RPMI7951 (cell line): ENCODE data around the gene BCLAF3. TPM values are rescaled to one million over a fixed set of nuclear protein-coding genes. Genes with fewer than 3 reads are reported as not detected.

Experiments used
- DNase-seq: peaks from one replicate; pipeline ENCODE4 v3.0.0-alpha.2; 2012; ENCODE audit warnings: low read depth
- total RNA-seq: library from RNA; depleted of rRNA; stranded (reverse); fragments of >200 nt; shearing (Covaris generic); gene quantifications from 2 replicates; pipeline ENCODE4 v1.2.3, GENCODE V29; 2014; rRNA removed

BCLAF3 gene
- 3.1 and 4.3 TPM in 2 replicates for total RNA-seq

DNA sequence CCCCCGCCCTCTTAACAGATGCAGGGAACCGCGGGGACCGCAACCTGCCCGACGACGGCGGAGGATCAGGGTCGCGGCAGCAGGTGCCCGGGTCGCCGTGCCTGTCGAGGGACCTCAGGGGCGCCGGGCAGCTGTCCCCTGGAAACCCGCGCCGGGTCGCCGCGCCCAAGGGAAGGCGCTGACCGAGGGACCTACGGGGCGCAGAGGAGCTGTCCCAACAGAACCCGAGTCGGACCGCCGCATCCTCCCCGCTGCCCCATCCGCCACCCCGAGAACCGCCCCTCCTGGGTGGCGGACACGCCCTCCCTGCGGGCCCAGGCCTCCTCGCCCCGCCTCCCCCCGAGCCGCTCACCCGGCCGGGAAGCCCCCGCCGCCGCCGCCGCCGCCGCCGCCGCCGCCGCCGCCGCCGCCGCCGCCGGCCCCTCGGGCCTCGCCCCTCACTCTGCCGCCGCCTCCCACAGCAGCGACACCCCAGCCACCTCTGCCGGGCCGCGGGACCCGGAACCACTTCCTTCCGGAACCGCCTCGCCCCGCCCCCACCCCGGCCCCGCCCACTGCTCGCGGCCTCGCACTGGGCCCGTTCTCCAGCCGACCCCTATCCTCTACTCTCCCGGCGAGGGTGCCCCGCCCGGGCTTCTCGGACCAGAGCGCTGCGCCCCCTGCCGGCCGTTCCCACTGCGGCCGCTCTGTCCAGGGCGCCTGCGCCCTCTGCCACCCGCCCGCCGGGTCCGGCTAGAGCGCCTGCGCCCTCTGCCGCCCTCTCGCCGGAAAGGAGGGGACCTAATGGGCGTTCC is at the start of gene BCLAF3:
TSS of gene BCLAF3 (minus strand) at position 506 of the 794 bp plus-strand sequence. CDS start 20,797 bp downstream, outside the sequence.
- DNase-seq, result peak; percentile 86

DNA sequence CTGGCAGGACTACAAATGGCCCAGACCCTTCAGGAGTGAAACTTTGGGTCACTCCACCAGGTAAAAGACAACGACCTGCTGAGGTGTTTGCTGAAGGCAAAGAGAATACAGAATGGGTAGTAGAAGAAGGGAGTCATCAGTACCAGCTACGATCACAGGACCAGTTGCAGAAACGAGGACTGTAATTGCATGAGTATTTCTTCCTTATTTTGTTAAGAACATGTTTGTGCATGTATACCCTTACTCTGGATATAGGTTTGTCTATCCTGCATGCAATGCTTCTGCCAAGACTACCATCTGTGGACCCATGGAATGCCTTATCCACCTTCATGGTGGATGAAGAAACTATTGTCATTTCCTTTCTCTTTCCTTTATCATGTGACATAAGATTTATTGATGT is 48.1 kb upstream of the BCLAF3 start:
- no peak for DNase-seq

DNA sequence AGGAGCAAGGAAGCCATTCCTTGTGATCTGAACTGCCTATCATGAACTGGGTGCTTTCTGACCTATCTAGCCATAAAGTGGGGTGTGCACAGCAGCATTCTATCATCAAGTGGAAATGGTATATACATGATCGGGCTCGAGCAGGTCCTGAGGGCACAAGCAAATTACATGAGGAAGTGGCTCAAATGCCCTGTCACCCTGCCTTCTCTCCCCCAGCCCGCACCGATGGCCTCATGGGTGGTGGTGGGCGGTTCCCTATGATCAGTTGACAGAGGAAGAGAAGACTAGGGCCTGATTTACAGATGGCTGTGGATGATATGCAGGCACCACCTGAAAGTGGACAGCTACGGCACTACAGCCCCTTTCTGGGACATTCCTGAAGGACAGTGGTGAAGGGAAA is 46.3 kb upstream of the BCLAF3 start:
- no peak for DNase-seq

DNA sequence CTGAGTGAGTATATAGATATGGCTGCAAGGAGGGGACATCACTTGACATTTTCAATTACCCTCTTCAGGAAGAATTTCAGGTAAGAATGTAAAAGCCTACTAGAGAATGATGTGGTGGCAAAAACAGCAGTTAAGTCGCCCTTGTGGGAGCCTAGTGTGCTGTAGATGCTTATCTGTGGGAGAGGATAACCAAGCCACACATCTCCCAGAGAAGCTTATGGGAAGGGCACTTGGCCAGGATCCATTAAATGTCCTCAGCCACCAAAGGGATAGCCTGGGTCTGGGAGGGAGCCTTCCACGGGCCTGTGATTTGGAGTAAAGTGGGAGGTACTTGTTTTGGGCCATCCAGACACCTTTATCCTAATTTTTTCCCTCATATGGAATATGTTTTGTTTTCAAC is 41.3 kb upstream of the BCLAF3 start:
- peak; percentile 36 for DNase-seq

DNA sequence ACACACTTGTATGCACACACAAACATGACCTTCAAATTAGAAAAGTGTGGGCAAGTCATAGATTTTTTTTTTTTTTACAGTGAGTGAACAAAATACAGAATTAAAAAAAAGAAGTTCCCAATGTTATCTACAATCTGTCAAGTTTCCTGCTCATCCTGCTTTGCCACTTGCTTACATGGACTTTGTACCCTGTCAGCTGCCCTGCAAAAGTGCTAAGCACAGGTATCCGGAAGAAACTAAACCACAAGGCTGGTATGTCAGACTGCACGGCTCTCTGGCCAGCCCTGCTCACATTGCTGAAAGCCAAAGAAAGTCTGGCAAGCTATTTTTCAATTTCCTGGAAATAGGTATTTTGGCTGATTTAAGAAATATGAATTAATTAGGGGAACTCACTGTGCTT is 38.9 kb upstream of the BCLAF3 start:
- DNase-seq, result no peak

DNA sequence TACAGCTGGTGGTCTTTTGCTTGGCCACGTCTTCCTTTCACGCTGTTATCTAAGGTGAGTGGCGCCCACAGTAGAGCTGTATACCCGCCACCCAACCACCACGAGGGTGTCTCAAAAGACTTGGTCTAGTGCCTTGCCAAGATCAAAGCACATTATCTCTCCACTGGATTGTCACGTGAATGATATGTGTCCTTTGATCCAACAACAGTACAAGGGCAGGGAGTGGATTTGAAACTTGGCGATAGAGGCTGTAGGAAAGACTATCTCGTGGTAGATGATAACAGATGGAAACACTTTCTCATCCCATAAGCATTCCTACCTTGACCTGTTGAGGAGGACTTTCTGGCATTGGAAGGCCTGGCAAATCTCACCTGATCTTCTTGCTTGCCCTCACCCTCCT is 37.7 kb upstream of the BCLAF3 start:
- no peak for DNase-seq

DNA sequence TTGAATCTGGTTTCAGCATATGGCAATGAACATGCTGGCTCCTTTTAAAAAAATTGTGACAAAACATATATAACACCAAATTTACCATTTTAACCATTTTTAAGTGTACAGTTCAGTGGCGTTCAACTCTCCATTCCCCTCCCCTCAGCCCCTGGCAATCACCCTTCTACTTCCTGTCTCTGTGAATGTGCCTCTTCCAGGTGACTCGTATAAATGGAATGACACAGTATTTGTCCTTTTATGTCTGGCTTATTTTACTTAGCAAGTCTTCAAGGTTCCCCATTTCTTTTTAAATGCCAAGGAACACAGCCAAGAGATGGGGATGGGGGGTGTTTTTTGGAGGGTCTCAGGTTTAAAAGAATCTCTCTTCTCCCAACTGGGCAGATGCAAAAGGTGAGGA is 35.4 kb upstream of the BCLAF3 start:
- peak; percentile 50 for DNase-seq

DNA sequence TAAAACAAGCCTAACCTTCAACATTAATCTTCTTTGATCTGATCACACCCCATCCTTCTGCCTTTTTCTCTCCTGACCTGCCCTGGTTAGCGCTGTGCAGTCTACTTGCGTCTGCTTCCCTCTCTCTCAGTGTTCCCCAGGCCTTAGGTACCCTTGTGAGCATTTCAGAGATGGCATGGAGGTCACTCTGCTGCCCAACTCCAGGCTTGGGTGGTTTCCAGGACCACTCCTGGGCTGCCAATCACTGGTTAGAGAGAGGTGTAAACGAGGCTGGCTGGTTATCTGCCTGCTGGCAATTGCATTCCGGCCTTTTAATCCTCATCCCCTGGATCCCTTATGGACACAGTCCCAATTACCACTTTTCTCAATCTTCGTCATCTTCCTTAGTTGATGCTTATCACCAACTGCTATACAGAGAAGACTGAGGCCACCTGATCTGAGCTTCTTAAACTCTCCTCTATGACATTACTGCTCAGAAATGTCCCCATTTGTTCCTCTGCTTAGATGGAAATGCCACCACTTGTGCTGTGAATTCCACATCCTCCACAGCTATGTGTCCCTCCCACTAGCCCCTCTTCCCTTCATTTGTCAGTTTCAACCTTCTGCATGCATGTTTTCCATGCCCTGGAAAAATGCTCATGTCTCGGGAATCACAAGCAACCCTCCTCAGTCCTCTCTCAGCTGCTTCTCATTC is 29.0 kb upstream of the BCLAF3 start:
- no peak for DNase-seq

DNA sequence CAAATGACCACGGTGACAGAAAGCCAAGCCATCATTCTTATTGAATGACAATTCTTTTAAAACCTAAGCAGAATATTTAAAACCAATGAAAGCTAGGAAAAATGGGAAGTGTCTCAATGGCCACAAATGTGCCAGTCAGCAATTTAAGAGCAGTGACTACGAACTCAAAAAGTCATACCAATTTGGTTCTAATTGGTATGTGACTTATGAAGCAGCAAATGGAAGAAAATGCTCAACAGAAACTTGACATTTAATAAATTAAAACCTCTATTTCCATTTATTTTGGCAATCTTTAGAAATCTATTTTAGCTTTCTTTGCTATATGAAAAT is 25.7 kb upstream of the BCLAF3 start:
- no peak for DNase-seq

DNA sequence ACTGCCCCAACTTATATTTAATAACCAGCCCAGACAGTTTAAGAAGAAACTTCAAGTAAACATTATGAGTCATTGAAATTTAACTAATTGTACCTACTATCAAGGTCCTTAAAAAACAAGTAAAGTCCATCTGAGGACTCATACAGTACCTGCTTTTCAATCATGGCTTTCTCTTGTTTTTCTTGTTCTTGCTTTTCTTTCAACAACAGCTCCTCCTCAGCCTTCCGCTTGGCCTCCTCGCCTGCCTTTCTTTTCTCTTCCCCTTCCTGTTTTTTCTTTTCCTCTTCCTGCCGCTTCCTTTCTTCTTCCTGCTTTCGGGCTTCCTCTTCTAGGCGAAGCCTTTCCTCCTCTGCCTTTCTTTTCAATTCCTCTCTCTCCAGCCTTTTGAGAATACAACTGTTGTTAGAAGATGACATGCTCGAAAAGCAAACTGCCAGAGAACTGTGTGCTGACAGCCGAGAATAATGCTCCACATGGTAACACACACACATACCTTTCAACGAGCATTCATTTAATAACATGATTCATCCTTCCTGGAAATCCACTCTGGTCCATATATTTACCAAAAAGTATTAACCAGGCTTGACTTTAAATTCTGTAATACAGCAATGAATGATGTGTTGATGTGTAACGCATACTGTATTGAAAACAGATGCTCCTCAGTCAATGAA is 25.2 kb upstream of the BCLAF3 start:
- DNase-seq, result no peak

DNA sequence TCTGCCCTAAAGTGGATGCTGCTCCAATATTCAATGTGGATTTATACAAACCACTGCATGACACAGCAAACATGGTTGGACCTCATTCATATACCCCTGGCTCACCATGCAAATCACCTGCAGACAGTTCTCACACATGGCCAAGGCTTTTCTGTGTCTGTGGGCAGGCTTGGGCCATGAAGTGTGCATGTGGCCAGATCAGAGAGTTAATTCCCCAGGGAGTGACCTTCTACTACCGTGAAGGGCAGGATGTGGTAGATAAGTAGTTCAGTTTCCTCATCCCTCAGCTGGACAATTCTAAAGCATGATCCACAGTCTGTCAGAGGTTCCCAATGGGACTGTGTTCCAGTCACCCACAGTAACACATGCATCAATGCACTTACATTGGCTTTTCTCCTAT is 24.6 kb upstream of the BCLAF3 start:
- DNase-seq, result peak; percentile 4

DNA sequence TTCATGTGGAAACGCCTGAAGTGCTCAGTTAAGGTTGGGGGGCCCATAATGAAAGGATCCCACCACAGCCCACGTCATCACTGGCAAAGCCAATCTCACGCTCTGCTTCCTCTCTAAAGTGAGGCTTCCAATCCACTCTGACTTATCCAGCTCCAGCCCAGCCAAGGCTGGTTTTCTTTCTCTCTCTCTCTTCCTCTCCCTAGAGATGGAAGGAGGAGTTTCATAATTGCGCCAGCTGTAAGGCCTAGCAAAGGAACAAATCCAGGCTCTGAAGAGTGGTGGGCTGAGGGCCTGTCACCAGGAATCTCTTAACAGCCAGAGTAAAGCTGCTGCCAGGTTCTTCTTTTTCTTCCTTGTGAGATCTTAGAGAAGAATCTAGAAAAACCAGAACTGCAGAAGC is 20.7 kb upstream of the BCLAF3 start:
- DNase-seq, result no peak

DNA sequence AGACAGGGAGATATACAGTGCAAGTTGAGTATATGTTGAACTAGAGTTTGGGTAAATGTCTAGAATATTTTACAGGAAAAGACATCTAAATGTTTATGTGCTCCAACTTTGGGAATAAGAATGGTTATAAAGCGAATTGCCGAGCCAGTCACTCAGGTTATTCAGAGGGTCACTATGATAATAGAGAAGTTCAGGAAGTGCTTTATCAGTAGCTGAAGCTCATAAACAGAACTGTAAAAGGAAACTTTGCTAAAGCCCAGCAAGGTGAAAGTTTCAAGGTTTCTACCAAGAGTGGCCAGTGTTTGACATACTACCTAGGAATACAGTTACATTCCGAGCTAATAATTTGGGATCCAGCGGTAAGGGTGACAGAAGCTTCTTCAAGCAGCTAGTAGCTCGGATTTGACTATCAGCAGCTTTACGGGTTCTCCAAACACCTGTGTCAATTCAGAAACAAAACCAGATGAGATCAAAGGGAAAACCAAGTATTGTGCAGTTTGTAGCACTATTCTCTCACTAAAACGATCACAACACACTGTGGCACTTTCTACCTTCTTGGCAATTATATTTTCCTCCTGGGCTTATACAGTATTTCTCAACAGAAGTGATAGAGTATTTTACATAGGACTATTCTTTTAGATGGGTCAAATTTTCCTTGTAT is 17.2 kb upstream of the BCLAF3 start:
- DNase-seq, result no peak

DNA sequence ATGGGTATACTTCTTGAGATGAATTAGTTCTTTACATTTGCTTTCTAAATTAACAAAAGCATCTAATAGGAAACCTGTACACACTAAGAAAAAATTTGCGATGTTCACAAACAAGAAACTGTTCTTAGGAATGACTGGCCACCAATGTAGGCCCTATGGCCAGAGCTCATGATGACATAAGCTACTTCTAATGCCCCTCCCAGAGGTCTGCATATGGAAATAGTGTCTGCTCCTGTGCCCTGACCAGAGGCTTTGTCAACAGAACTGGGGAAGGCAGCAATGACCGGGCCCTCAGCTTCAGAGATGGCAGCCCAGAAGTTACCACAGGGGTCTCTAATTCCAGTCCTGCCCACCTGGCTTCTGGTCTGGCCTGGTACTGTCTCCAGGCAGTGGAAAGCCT is 15.0 kb upstream of the BCLAF3 start:
- no peak for DNase-seq

DNA sequence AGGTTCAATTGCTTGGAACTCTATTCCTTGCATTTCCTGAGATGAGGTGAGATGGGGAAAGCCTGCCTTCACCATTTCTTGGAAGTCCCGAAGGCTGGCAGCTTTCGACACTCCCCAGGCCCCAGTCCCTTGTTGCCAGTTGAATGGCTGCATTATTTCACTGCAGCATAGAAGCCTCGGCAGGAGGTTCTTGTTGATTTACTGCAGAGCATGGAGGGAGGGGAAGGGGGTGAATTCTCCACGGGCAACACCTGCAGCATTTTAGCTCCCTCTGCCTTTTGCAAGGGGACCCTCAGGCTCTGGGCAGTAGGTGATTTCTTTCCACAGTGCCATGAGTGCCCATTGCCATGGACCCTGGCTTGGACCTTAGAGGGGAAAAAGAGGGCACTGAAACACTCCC is 10.7 kb upstream of the BCLAF3 start:
- DNase-seq, result no peak

DNA sequence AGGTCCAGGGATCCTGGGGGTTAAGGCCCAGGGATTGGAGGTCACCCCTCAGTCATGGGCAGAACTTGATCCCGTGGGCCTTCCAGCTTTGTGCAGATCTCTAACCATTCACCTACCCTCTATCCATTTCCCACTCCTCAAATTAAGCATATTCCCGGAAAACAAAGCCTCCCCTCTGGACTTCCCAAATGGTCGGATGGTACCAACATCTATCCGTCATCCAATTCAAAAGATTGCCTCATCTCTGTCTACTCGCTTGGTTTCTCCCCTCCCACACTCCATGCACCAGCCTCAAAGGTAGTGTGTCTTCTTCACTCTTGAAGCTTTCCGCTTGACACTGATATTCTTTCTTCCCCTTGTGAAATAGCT is 473 bp upstream of the BCLAF3 start:
- DNase-seq, result no peak

DNA sequence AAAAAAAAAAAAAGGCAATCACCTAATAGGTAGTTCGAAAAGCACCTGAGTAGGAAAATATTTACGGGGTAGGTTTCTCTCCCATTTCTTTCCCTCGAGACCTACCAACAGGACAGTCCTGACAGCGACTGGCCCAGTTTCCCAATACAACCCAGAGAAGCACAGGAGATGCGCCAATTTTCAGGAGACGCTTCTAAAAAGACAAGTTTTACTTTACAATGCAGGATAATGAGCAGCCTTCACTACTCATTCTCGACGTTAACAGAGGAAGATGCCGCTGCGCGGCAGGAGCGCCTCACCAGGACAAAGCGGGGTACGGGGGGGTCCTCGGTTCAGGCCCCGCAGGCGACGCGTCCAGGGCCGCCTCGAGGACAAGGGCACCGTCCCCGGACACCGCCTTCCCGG is 708 bp downstream of the BCLAF3 start:
- peak; percentile 7 for DNase-seq

DNA sequence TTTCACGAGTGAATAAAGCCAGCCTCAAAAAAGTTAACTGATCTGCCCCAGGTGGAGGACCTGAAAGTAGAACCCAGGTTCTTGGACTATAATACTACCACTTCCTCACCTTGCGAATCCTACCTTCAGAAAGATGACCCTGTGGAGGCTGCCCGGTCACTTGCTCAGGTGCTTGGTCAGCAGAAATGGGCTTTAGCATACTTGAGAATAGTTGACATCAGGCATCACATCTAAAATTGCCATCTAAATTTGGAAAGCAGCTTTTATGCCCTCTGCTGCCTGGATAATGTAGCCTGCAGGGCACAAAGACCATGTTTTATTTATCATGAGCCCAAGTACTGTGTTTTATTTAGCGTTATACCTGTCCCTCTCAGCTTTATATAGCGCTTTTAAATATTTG is 3.0 kb downstream of the BCLAF3 start:
- no peak for DNase-seq

DNA sequence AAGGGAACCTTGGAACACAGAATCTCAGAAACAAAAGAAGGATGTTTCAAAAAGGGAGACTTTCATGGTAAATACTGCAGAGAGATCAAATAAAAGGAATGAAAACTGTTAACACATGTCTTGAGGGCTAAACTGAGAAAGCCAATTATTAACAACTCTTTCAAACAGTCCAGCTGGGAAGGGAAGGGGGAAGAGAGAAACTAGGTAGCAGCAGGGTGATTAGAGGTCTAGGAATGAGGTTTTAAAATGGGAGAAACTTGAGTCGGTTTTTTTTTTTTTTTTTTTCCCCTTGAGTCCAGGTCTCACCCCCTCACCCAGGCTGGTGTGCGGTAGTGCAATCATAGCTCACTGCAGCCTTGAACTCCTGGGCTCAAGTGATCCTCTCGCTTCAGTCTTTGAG is 4.3 kb downstream of the BCLAF3 start:
- no peak for DNase-seq

DNA sequence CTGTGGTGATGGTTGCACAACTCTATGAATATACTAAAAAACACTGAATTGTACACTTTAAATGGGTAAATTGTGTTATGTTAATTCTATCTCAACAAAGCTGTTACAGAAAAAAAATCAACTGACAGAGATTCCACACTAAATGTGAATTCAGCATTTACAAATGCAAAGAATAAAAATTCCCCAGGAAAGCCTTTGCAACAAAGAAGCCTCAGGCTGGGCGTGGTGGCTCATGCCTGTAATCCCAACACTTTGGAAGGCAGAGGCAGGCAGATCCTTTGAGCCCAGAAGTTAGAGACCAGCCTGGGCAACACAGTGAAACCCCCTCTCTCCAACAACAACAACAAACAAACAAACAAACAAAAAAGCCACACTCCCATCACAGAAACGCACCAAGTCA is 8.9 kb downstream of the BCLAF3 start:
- DNase-seq, result no peak

DNA sequence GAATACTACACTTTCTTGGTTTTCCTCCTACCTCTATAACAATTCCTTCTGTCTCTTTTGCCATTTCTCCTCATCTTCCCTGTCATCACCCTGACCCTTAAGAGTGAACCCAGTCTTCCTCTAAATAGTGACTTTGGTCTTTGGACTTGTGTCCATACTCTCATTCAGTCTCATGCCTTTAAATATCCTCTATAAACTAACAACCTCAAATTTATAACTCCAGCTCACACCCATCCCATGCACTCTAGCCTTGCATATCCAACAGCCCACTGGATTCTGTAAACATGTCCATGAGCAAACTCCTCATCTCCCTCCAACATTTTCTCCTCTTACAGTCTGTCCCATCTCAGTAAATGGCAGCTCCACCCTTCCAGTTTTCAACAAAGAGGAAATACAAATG is 15.0 kb downstream of the BCLAF3 start:
- no peak for DNase-seq

DNA sequence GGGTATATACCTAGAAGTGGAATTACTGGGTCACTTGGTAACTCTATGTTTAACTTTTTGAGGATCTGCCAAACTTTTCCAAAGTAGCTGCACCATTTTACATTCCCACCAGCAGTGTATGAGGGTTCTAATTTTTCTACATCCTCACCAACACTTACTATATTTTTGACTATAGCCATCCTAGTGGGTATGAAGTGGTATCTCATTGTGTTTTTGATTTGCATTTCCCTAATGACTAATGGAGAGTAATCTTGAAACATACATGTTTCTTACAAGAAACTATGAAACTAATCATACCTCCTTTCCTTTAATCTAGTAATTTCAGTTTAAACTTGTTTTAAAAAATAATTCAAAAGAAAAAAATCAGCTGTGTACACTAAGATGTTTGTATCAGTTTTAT is 17.9 kb downstream of the BCLAF3 start:
- no peak for DNase-seq

DNA sequence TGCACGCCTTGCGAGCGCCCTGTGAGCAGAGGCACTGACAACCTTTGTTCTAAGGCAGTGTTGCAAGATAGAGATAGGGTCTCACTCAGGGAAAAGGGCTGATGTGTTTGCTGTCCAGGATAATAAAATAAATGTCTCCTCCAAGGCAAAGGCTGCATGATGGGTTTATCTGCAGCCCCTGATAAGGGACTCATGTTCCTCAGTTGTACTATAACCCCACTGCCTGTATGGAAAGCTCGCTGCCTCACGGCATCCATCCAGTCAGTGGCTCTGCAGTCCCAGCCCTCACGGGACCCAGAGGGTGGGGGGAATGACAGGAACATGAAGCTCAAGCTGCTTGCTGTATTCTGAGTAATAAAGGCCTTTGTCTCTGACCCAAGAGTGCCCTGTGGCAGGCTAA is 22.6 kb downstream of the BCLAF3 start:
- no peak for DNase-seq
